Testis (tissue), 2 donors: ENCODE measurements around the gene APAF1.

Experiments used
- CTCF ChIP-seq, 3 experiments: fragments of 450-650 bp in 2 of 3; fragments of 200-600 bp in 1 of 3; sonication (generic) in 1 of 3; IDR thresholded peaks; one replicate each; pipeline ENCODE4 v1.5.1; 2016 to 2019; ENCODE audit warnings: antibody characterized with exemption in 3 of 3, mild to moderate bottlenecking in 2 of 3, moderate library complexity in 1 of 3
- POLR2A ChIP-seq: fragments of 450-650 bp; IDR thresholded peaks from one replicate; pipeline ENCODE4 v1.6.1; 2017; ENCODE audit warnings: antibody characterized with exemption, mild to moderate bottlenecking, moderate library complexity

DNA sequence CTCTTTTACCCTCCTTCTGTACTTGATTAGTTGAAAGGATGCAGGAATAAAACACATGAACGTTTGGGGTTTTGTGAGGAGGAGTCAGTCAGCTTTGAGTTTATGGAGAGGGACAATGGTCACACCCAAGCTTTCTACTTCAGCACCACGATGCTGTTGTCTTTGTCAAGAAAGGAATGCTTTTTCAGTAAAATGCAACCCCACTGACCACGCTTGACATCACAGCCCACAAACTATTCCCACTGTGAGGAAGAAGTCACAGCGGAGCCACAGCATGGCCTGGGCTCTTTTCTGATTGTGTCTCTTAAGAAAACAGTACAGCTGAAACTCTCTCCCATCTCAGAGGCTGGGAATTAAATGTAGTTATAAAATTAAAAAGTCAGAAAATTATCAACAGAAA lies 135.2 kb downstream of the APAF1 start:
- TF ChIP-seq CTCF (IDR thresholded peaks at IDR 0.05) (no peak), POLR2A (no peak)
